OCI-LY3 (cell line): ENCODE data around the gene ABI3BP.

Experiments
- H2AFZ ChIP-seq: fragments of 200-600, 300-600 bp; shearing (Covaris generic); 2 replicates; pipeline ENCODE4 v1.6.0; 2014; ENCODE audit warnings: antibody characterized with exemption, low read depth, low read length
- H3K27ac ChIP-seq: fragments of 200-600, 300-600 bp; sonication (generic); 2 replicates; pipeline ENCODE4 v1.5.1; 2014; ENCODE audit warnings: mild to moderate bottlenecking, low read length, moderate library complexity, mixed read lengths
- H3K27me3 ChIP-seq: fragments of 200-600, 300-600 bp; sonication (generic); 2 replicates; pipeline ENCODE4 v1.6.1; 2014; ENCODE audit warnings: low read depth, low read length, mixed read lengths
- H3K36me3 ChIP-seq: fragments of 200-600, 300-600 bp; sonication (generic); replicated peaks from 2 replicates; pipeline ENCODE3; 2014; ENCODE audit warnings: low read depth, low read length, mixed read lengths
- H3K4me1 ChIP-seq: fragments of 300-600, 200-600 bp; sonication (generic); 2 replicates; pipeline ENCODE4 v1.6.1; 2014; ENCODE audit warnings: low read length, mixed read lengths
- H3K4me2 ChIP-seq: fragments of 200-600, 300-600 bp; sonication (generic); 2 replicates; pipeline ENCODE4 v1.6.1; 2014; ENCODE audit warnings: low read length, mixed read lengths
- H3K4me3 ChIP-seq: fragments of 300-600, 200-600 bp; sonication (generic); 2 replicates; pipeline ENCODE4 v1.5.1; 2014; ENCODE audit warnings: antibody characterized with exemption, mild to moderate bottlenecking, low read length, moderate library complexity
- H3K79me2 ChIP-seq: fragments of 300-600, 200-600 bp; shearing (Covaris generic); 2 replicates; pipeline ENCODE4 v1.6.1; 2014; ENCODE audit warnings: mild to moderate bottlenecking, low read length, mixed read lengths
- H3K9ac ChIP-seq: fragments of 300-600, 200-600 bp; shearing (Covaris generic); 2 replicates; pipeline ENCODE4 v1.6.0; 2014; ENCODE audit warnings: mild to moderate bottlenecking, low read length, moderate library complexity
- H3K9me3 ChIP-seq: fragments of 200-600, 300-600 bp; shearing (Covaris generic); 2 replicates; pipeline ENCODE4 v1.6.1; 2014; ENCODE audit warnings: low read length, mixed read lengths; ENCODE audit not compliant: insufficient read depth
- H4K20me1 ChIP-seq: fragments of 200-600, 300-600 bp; sonication (generic); 2 replicates; pipeline ENCODE4 v1.6.1; 2016; ENCODE audit warnings: low read length, mixed read lengths; ENCODE audit not compliant: insufficient read depth
- CTCF ChIP-seq: fragments of 200-600, 300-600 bp; sonication (generic); IDR thresholded peaks from 2 replicates; pipeline ENCODE4 v1.5.1; 2014; ENCODE audit warnings: antibody characterized with exemption, low read length, low read depth
- EZH2phosphoT487 ChIP-seq: fragments of 200-600 bp; shearing (Covaris generic); IDR thresholded peaks from 2 replicates; pipeline ENCODE4 v1.6.1; 2018; ENCODE audit warnings: antibody characterized with exemption, mixed run types, low read depth

The ABI3BP gene

DNA sequence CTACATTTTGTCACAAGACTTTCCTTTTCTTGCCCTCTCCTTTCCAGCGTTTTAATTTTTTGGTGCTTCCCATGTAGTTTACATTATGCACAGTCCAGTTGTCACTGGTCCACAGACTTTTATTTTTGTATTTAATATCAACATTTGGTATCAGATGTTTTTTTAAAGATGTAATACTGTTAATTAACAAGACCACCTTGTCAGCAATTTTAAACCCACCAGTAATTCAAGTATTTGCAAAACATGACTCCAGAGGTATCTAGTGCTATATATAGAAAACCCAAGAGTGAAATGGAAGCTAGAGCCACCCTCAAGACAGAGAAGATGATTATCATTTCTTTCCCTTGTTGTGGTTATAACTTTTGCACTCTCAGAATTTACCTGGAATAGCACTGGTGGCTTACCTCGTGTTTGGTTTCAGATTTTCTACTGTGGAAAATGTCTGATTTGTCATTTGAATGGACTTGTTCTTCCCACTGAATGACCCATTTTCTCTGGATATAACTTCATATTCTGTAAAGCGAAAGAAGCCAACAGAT, 227.7 kb downstream of the ABI3BP start:
- Histone ChIP-seq H2AFZ (no peak overlapping the region), H3K4me1 (peaks cover 13% of the 10 kb centered on the region), H3K27ac (no peak overlapping the region), H3K9me3 (no peaks in the 10 kb centered on the region), H3K4me3 (no peak overlapping the region), H3K27me3 (no peaks in the 10 kb centered on the region), H3K9ac (no peak overlapping the region), H4K20me1 (no peaks in the 10 kb centered on the region), H3K4me2 (no peak overlapping the region), H3K36me3 (no peaks in the 10 kb centered on the region), H3K79me2 (no peaks in the 10 kb centered on the region)
- no peak for TF ChIP-seq CTCF
- TF ChIP-seq EZH2phosphoT487, result no peak

GRCh38 chr3:100761951-100762350, 231.3 kb downstream of the ABI3BP start:
- Histone ChIP-seq H3K4me1 (peaks cover 20% of the 10 kb centered on the region), H3K27ac (no peak overlapping the region), H2AFZ (no peak overlapping the region), H3K36me3 (no peaks in the 10 kb centered on the region), H3K9me3 (no peaks in the 10 kb centered on the region), H3K79me2 (no peaks in the 10 kb centered on the region), H3K9ac (no peak overlapping the region), H3K4me2 (no peak overlapping the region), H3K4me3 (no peak overlapping the region), H3K27me3 (no peaks in the 10 kb centered on the region), H4K20me1 (no peaks in the 10 kb centered on the region)
- no peak for TF ChIP-seq EZH2phosphoT487
- no peak for TF ChIP-seq CTCF

DNA sequence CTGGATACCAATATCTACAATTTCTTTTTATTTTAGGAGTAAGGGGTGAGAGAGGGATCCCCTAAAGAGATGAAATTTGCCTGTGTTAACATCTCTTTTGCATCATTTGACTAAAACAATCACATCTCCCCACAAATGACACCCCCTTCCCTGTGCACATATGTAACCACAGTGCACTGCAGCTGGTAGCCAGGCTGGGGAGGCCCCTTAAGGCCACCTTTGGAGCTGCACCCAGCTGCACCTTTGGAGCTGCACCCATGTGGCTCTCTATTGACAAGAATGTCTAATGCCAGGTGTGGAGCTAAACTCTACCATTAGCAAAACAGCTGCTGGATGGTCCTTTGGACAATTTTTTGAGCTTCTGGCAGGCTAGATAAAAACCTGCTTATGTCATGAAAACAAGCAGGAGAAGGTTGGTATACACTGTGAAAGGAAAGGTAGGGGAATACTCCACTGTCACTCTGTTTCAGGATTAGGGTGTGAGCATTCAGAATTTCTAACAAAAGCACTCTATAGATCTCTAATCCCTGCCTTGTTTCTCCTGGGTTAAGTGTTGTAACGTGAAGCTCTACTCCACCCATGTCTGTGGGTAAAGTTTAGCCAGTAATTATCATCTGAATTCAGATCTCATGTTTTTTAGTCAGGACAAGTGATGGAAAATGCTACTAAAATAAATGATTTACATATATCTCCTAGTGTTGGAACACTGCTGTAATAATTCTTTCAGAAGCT, 231.8 kb downstream of the ABI3BP start:
- Histone ChIP-seq H3K4me2 (no peak overlapping the region), H3K9me3 (no peaks in the 10 kb centered on the region)
- TF ChIP-seq CTCF (peak; percentile 53), EZH2phosphoT487 (no peak)

GRCh38 chr3:100760377-100760776, 232.8 kb downstream of the ABI3BP start:
- Histone ChIP-seq H3K9me3 (no peaks in the 10 kb centered on the region), H3K27ac (no peak overlapping the region), H3K36me3 (peaks cover 3% of the 10 kb centered on the region), H3K79me2 (no peaks in the 10 kb centered on the region), H3K4me3 (peak overlapping the region; percentile 25; the same call in 1 of the 2 replicates), H2AFZ (no peak overlapping the region), H3K4me2 (peak overlapping the region; percentile 53), H3K27me3 (no peaks in the 10 kb centered on the region), H4K20me1 (no peaks in the 10 kb centered on the region), H3K9ac (no peak overlapping the region), H3K4me1 (peaks cover 20% of the 10 kb centered on the region)
- TF ChIP-seq CTCF, result no peak
- no peak for TF ChIP-seq EZH2phosphoT487

More for the DNA sequence above, 231.8 kb downstream of the ABI3BP start:
- Histone ChIP-seq H3K4me1 (peaks cover 20% of the 10 kb centered on the region), H4K20me1 (no peaks in the 10 kb centered on the region), H3K27ac (no peak overlapping the region), H3K27me3 (no peaks in the 10 kb centered on the region), H2AFZ (no peak overlapping the region), H3K9ac (no peak overlapping the region), H3K79me2 (no peaks in the 10 kb centered on the region), H3K4me3 (no peak overlapping the region), H3K36me3 (no peaks in the 10 kb centered on the region)
